Stimulated activated CD4-positive, alpha-beta T cell treated with anti-CD3 and anti-CD28 coated beads, Interleukin-1b, Interleukin-23, amount 100 ng/mL, for 48 hours (primary cell): Measurements from ENCODE around the gene DEXI.
"Not testable (repeated sequence)": the region's sequence is repeated elsewhere in the genome, so short reads cannot be mapped to it uniquely, and the experiment has no call there.

Experiments
- DNase-seq: peaks from one replicate; pipeline ENCODE4 v3.0.0-alpha.2; 2020

DEXI gene

DNA sequence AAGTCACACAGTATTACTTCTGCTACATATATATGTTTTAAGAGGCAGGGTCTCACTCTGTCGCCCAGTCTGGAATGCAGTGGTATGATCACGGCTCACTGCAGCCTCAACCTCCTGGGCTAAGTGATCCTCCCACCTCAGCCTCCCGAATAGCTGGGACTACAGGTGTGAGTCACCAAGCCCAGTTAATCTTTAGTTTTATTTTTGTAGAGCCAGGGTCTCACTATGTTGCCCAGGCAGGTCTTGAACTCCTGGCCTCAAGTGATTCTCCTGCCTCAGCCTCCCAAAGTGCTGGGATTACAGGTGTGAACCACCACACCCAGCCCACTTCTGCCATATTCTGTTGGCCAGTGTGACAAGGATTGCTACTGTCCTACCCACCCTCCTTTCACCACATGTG, 17.0 kb downstream of the DEXI start:
- DNase-seq = not testable (repeated sequence)

DNA sequence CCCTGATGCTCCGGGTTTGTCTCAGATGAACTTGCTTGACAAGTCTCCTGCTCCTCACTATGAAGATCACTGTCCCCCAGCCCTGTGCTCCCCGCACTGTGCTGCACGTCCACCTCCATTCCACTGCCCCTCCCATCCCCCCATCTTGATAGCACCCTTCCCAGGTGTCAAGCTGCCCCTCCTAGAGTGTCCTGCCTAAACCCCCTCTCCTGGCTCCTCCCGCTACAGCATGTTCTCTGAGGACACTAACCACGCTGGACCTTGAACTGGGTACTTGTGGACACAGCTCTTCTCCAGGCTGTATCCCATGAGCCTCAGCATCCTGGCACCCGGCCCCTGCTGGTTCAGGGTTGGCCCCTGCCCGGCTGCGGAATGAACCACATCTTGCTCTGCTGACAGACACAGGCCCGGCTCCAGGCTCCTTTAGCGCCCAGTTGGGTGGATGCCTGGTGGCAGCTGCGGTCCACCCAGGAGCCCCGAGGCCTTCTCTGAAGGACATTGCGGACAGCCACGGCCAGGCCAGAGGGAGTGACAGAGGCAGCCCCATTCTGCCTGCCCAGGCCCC, 18.5 kb downstream of the DEXI start:
- DNase-seq = no peak

DNA sequence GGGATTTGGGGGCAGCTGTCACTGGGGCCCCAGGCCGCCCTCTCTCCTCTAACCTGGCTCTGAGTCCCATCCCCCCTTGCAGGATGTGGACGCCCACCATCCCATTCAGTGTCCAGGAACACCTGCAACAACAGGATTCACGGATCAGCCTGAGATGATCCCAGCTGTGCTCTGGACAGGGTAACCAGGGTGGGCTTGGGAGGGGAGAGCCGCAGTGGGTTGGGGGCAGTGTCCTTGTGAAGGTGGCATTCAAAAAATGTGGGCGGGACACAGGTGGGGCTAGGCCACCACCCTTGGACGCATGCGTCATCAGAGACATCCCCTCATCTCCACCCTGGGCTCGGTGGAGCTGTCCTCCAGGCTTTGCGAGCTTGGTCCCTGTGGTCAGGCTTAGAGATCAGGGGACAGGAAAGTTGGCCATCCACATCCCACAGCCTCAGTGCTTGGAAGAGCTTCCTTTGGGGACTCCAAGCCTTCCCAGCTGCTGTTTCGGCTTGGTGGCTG, 19.1 kb downstream of the DEXI start:
- DNase-seq = no peak

DNA sequence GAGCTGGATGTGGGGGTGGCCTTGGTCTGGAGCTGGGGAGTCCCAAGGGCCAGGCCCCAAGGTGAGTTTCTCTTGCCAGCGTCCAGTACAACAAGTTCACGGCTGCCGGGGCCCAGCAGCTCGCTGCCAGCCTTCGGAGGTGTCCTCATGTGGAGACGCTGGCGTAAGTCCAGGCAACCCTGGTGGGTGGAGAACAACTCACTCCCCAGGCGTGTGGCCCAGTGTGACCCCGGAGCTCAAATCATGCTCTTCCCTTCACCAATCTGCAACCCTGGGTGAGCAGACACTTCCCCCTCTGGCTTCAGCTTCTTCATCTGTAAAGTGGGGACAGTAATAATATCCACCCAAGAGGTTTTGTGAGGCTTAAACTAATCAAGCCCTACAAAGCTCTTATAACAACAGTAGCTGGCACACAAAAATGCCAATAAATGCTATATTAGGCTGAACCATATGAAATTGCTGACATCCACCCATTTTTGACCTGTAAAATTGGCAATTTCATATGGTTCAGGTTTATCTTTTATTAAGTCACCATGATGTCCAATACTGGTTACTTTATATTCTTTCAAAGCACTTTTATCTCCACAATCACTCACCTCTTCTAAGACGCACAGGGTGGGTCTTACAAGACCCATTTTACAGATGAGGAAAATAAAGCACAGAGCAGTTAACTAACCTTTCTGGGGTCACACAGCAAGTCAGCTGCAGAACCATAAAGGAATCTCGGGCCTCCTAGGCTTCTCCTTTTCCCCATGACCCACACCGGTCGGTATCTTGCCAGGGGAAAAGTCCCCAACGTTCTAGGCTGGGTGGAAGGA, 19.7 kb downstream of the DEXI start:
- DNase-seq = no peak

DNA sequence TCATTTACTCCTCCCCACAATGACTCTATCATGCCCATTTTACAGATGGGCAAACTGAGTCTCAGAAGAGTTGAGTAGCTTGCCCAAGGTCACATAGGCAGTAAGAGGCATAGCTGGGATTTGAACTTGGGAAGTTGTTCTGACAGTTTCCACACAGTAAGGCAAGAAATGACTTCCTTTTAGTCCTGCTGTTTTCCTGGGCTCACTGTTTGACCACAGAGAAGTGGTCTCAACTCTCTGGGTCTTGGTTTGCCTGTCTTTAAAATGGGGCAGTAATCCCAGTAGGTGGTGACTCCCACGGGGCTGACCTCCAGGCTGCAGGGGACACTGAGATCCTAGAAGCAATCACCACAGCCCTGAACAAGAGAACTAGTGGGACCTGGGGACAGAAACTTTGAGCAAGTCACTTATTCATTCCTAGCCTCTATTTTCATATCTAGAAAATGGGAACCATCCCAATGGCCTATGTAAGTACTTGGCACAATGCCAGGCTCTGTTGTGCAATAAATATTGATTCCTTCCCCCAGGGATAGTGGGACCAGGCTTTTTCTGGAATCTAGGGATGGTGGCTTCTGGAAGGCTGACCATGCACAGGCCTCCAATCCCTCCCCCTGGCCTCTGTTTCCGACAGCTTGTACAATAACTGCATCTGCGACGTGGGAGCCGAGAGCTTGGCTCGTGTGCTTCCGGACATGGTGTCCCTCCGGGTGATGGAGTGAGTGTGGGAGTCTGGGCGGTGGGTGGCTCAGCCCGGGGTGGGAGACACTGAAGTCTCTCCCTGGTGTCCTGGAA, 20.5 kb downstream of the DEXI start:
- DNase-seq = no peak

DNA sequence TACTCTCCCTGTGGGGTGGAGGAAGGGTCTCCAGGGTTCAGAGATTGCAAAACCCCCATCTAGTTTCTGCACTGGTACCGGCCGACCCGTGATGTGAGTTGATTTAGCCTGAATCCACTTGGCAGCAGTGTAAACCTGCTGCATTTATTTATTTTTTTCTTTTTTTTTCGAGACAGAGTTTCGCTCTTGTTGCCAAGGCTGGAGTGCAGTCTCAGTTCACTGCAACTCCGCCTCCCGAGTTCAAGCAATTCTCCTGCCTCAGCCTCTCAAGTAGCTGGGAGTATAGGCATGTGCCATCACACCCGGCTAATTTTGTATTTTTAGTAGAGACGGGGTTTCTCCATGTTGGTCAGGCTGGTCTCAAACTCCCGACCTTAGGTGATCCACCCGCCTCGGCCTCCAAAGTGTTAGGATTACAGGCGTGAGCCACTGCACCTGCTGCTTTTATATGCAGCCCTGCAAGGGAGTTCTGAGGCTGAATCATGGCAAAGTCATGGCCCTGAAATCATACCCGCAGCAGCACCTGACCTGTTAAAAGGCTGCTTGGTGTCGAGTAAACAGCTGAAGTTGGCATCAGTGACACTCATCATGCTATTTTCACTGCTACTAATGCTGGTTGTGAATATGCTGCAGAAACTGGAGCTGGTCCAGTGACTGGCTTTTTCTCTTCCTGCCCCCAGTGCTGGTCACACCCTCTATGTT, 21.4 kb downstream of the DEXI start:
- DNase-seq = no peak

DNA sequence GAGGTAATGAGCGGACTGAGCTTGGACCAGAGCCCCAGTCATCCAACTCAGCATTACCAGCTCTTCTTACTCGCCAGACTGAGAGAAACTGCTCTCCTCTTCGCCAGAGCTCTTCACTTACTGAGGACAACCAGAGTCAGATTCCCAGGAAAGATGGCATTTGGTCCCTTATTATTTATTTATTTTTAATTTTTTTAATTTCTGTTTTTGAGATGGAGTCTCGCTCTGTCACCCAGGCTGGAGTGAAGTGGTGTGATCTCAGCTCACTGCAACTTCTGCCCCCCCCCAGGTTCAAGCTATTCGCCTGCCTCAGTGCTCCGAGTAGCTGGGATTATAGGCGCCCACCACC, 23.3 kb downstream of the DEXI start:
- DNase-seq = no peak

DNA sequence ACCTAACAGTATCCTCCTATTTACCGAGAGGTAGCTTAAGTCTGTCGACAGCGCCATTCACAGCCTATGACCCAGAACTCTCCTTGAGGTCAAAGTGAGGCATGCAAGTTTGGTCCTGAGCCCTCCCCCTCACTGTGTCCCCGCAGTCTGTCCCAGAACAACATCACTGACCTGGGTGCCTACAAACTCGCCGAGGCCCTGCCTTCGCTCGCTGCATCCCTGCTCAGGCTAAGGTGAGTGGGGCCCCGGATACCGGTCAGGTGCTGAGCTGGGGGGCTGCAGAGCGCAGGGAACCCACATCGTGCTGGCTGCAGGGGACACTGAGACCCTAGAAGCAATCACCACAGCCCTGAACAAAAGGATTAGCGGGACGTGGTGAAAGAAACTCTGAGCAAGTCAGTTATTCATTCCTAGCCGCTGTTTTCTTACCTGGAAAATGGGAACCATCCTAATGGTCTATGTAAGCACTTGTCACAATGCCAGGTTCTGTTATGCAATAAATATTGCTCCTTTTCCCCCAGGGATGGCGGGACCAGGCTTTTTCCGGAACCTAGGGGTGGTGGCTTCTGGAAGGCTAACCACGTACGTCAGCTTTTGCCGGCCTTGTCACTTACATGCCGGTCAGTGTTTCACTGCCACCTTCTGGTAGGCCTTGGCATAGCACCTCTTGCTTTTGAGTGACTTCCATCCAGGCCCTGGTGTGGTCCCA, 23.8 kb downstream of the DEXI start:
- DNase-seq = peak; percentile 84

DNA sequence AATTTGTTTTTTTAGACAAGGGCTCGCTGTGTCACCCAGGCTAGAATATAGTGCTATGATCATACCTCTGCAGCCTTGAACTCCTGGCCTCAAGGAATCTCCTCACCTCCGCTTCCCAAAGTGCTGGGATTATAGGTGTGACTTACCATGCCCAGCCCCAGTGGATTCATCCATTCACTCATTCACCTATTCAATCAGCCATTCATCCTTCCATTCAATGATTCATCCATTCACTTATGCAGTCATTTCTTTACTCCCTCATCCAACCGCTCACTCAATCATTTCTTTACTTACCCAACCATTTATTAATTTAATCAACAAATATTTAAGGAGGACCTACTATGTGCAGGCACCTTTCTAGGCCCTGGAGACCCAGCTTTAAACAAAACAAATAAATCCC, 25.7 kb downstream of the DEXI start:
- no peak for DNase-seq

DNA sequence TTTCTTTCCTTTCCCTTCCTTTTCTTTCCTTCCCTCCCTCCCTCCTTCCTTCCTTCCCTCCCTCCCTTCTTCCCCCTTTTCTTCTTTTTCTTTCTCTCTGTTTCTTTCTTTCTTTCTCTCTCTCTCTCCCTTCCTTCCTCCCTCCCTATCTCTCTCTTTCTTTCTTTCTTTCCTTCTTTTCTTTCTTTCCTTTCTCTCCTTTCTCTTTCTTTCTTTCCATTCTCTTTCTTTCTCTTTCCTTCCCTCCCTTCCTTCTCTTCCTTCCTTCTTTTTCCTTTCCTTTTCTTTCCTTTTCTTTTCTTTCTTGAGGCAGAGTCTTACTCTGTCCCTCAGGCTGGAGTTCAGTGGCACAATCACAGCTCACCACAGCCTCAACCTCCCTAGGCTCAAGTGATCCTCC, 31.0 kb downstream of the DEXI start:
- DNase-seq = no peak

DNA sequence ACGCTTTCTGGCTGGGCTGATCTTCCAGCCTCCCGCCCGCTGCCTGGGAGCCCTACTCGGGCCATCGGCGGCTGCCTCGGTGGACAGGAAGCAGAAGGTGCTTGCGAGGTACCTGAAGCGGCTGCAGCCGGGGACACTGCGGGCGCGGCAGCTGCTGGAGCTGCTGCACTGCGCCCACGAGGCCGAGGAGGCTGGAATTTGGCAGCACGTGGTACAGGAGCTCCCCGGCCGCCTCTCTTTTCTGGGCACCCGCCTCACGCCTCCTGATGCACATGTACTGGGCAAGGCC, 34.6 kb downstream of the DEXI start:
- DNase-seq = no peak

DNA sequence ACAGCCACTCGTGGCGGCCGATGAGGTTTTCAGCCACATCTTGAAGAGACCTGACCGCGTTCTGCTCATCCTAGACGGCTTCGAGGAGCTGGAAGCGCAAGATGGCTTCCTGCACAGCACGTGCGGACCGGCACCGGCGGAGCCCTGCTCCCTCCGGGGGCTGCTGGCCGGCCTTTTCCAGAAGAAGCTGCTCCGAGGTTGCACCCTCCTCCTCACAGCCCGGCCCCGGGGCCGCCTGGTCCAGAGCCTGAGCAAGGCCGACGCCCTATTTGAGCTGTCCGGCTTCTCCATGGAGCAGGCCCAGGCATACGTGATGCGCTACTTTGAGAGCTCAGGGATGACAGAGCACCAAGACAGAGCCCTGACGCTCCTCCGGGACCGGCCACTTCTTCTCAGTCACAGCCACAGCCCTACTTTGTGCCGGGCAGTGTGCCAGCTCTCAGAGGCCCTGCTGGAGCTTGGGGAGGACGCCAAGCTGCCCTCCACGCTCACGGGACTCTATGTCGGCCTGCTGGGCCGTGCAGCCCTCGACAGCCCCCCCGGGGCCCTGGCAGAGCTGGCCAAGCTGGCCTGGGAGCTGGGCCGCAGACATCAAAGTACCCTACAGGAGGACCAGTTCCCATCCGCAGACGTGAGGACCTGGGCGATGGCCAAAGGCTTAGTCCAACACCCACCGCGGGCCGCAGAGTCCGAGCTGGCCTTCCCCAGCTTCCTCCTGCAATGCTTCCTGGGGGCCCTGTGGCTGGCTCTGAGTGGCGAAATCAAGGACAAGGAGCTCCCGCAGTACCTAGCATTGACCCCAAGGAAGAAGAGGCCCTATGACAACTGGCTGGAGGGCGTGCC, 35.1 kb downstream of the DEXI start:
- DNase-seq = no peak

DNA sequence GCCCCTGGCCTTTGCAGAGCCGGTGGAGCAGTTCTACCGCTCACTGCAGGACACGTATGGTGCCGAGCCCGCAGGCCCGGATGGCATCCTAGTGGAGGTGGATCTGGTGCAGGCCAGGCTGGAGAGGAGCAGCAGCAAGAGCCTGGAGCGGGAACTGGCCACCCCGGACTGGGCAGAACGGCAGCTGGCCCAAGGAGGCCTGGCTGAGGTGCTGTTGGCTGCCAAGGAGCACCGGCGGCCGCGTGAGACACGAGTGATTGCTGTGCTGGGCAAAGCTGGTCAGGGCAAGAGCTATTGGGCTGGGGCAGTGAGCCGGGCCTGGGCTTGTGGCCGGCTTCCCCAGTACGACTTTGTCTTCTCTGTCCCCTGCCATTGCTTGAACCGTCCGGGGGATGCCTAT, 35.8 kb downstream of the DEXI start:
- no peak for DNase-seq

DNA sequence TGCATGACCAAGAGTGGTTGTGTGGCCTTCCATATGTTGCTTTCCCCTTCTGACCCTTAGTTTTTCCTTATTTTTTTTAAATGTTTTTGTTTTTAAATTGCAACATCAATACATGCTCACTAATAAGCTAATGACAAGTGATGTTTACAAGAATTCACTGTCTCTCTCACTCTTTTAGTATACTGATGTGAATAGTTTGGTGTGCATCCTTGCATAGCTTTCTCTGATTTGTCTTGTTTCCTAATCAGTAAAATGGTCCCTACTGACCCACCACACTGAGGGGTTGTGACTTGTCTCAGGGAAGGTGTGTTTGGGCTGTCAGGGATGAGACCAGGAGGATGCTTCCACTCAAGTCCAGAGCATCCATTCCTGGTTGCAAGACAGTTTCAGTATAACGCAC, 39.3 kb downstream of the DEXI start:
- DNase-seq = no peak

DNA sequence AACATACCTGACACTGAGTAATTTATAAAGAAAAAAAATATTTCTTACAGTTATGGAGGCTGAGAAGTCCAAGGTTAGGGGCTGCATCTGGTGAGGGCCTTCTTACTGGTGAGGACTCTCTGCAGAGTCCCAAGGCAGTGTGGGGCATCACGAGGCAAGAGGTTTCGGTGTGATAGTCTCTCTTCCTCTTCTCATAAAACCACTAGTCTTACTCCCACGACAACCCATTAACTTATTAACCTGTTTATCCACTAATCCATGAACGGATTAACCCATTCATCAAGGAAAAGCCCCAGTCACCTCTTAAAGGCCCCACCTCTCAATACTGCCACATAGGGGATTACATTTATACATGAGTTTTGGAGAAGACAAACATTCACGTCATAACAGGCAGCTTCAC, 45.1 kb downstream of the DEXI start:
- no peak for DNase-seq

DNA sequence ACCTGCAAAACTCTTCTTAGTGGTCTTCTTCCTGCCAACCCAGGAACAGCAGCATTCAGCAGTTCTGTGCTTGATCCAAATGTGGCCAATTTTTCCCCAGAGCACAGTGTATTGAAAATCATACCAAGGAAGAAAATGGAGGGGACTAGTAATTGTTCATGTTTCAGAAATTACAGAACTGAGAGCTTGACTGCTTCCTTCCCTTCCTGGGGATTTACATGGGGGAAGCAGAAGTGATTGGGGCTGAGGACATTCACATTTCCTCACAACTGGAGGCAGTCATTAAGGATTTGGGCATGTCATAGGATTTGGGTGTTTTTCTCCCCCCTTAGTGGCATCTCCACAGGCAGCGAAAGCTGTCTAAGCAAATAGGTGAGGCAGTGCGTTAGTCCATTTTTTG, 45.5 kb downstream of the DEXI start:
- DNase-seq = no peak

DNA sequence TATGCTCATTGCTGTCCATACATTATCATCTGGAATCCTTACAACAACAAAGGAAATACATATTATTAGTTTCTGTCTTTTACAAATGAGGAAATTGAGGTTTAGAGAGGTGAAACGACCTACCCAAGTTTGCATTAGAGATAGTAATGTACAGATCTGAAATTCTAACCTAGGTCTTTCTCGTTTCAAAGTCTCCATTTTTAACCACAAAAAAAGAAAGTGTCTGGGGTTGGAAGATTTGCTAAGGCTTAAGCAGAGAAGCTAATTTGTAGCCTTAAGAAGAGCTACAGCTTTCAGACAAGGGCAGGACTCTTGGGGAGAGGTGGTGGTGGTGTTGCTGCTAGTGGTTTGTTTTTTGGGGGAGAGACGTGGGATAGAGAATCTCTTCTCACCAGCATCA, 46.1 kb downstream of the DEXI start:
- DNase-seq = no peak

DNA sequence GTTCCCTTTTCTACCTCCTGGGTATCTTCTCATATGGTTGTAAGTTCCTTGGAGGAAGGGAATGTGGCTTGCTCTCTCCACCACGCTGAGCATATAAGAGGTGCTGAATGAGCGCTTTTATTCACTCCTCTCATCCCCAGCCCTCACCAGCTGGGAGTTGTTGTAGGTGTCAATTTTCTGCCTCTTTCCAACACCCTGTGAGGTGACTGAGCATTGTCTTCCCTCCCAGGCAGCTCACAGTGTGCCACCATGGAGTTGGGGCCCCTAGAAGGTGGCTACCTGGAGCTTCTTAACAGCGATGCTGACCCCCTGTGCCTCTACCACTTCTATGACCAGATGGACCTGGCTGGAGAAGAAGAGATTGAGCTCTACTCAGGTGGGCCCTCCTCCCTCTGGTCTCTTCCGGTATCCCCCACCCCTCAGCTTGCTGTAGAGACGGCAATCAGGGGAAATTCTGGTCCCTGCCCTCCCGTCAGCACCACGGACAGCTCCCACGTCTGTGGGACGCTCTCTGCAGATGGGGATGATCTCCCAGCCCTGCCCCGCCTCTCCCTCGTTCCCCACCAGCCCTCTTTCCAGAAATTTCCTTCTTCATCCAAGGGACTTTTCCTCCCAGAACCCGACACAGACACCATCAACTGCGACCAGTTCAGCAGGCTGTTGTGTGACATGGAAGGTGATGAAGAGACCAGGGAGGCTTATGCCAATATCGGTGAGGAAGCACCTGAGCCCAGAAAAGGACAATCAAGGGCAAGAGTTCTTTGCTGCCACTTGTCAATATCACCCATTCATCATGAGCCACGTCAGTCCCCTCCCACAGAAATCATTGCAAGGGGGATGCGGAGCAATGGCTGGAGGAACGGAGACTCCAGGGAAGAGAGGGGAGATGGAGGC, 47.0 kb downstream of the DEXI start:
- DNase-seq = no peak

DNA sequence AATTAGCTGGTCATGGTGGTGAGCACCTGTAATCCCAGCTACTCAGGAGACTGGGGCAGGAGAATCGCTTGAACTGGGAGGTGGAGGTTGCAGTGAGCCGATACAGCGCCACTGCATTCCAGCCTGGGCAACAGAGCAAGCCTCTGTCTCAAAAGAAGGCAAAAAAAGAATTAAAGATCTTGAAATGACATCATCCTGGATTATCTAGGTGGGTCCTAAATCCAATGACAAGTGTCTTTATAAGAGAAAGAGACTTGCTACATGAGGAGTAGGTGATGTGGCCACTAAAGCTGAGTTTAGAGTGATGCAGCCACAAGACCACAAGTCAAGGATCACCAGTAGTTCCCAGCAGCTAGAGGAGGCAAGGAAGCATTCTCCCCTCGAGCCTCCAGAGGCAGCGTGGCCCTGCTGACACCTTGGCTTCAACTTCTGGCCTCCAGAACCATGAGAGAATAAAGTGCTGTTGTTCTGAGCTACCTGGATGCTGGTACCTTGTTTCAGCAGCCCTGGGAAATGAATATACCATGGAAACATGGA, 49.4 kb downstream of the DEXI start:
- no peak for DNase-seq

DNA sequence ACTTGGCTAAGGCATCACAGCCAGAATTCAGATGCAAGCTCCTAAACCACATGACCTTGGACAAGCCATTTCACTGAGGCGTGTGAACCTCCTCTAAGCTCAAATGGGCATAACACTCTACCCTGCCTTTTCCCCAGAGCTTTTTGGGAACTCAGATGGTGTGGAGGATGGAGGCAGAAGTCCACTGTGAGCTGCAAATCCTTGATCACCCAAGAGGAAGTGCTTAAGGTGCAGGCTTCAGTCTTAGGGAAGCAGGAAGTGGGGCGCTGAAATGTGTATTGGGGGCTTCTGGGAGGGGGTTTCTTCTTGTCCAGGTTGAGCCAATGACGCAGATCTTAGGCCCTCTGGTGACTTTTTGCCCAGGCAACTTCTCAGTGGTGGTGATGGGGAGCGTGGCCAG, 52.4 kb downstream of the DEXI start:
- no peak for DNase-seq
